T-helper 2 cell (primary cell): Measurements from ENCODE around the gene WDR77.

Experiments
- DNase-seq, 5 experiments: peaks; one replicate each; pipeline versions ENCODE4 v3.0.0 to v3.0.0-alpha.2; 2012 to 2022
- total RNA-seq, 2 donors: gene quantifications; one replicate each; lab custom pipeline; 2026; lab: John Stamatoyannopoulos, UW

Gene WDR77
- 18.7 to 20.9 reads per million in 2 donors for total RNA-seq

DNA sequence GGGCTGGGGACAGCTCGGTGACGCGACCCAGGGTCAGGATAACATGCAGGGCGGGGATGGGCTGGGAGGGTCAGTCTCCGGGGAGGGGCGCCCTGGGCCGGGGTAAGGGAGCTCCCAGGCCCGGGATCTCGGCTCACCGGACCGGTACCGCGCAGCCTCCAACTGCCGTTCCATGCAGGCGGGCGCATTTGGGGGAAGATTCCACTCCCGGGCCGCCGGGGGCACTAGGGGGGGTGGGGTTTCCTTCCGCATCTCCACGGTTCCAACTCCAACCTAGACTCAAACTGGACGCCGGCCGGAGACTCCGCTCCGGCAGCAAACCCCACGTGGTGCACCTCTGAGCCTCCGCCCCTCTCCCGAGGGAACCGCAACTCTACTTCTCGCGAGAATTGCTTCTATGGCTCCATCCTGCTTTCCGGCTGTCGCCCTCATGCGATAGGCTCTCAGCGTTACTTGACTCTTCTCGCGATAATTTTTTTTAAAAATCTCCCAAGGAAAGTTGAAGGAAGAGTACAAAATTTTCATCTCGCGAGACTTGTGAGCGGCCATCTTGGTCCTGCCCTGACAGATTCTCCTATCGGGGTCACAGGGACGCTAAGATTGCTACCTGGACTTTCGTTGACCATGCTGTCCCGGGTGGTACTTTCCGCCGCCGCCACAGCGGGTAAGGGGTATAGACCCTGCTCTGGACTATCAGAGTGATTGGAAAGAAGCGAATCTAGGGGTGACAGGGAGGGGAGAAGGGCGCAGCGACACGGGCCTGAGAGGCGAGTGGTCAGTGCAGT, at the start of gene WDR77, which contains the start of gene ATP5PB:
TSS of gene WDR77 (minus strand) at position 339 of the 785 bp plus-strand sequence. CDS start at position 252, 87 bp downstream.
TSS of gene ATP5PB (plus strand) at position 547 of the 785 bp plus-strand sequence. CDS start at position 625, 78 bp downstream.
- peak; percentile 62 to 99 (median 86) for DNase-seq

DNA sequence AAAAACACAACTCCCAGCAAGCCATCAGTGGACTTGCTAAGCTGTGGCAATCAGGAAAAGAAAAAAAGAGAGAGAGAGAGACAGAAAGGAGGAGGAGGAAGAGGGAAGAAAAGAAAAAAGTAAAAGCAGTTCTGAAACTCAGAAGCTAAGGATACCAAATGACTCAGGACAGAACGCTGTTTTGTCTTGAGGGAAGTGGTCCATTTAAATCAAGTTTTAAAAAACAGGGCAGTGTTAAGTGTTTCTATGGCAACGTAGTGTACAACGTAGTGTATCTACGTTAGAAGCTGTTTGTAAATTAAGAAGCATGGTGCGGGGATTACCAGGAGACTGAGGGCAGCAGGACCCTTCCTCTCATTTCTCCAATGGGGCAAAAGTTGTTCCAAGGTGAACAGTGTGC, 48.5 kb upstream of the WDR77 start:
- peak in 1 of 5 experiments; percentile 30 for DNase-seq

GRCh38 chr1:111496398-111496797, 47.3 kb upstream of the WDR77 start:
- DNase-seq, result peak in 1 of 5 experiments; percentile 70

DNA sequence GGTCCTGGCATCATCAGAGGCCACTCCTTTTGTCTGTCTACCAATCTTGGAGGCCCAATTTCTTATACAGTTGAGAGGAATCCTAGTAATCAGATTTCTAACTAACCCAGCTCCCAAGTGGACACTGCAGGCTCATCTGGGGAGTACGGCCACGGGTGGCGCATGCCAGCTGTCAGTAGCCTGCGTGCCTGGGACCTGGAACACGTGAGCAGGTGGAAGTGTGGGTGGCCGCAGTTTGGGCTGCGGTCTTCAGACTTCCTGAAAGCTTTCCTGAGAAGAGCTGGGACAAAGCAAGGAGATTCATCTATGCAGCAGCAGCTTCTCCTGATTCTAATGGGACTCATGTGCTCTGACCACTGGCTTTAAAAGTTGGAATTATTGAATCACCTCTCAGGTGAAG, 42.0 kb upstream of the WDR77 start:
- DNase-seq, result no peak

DNA sequence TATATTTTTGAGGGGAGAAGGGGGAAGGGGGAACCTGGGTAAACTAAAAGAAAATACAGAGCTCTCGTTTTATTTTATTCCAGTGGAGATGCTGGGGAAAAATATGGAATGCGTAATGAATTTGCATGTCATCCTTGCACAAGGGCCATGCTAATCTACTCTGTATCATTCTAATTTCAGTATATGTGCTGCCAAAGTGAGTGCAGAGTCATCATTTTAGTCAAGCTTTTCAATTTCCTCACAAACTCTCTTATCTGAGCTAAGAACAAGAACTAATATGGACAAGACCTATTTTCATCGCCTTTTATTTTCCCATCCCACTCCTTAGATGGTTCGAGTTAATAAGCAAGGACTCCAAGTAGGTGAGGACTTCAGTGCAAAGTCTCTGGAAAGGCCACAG, 41.2 kb upstream of the WDR77 start:
- DNase-seq, result no peak

DNA sequence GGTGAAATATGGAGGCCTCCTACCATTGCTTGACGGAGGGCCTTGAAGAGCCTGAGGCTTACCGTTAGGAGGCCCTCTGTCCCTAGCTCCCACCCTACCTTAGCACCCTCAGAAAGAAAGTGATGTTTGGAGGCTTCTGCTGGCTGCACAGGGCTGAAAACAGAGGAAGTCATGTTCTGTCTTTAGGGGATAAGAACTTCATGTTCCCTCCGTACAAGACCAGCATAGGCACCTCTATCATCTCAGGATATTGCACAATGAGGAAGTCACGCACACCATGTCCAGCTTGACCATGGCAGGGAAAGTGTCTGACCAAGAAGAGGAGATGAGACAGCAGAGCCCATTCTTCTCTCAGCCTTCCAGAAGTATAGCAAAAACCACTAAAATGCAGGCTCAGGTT, 40.5 kb upstream of the WDR77 start:
- no peak for DNase-seq

DNA sequence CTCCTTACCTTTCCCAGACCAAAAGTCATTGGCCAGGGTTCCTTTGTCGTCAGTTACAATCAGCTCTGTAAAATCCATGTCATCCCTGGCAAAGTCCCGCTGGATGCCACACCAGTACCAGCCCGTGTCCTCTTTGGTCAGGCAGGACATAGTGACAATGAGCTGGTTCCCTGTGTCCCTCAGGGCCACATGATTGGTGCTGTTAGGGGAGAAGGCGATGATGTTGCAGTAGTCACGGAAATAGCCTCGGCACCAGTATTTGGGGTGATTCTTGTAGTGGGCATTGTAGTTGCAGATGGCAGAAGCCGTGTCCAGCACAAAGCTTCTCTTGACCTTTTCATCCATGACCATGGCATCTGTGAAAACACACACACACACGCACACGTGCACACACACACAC, 39.6 kb upstream of the WDR77 start:
- DNase-seq, result no peak

- DNase-seq, result no peak
These were observed 38.1 kb upstream of the WDR77 start for GRCh38 chr1:111487133-111487532.

DNA sequence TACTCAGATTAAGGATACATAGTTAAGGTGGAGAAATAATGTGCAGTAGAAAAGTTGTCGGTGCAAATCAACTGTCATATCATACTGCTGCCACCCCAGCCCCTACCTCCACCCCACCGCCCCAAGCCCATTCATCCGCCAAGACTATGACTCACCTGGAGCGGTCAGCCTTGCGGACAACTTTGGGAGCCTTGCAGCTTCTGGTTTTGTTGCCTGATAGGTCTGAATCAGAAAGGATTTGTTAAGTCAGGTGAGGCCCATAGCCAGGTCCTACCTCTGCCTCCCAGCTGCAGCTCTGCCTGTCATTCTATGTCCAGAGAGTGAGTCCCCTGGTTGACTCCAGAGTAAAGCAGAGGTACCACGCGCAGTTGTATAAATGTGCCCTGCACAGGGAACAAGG, 37.4 kb upstream of the WDR77 start:
- no peak for DNase-seq

DNA sequence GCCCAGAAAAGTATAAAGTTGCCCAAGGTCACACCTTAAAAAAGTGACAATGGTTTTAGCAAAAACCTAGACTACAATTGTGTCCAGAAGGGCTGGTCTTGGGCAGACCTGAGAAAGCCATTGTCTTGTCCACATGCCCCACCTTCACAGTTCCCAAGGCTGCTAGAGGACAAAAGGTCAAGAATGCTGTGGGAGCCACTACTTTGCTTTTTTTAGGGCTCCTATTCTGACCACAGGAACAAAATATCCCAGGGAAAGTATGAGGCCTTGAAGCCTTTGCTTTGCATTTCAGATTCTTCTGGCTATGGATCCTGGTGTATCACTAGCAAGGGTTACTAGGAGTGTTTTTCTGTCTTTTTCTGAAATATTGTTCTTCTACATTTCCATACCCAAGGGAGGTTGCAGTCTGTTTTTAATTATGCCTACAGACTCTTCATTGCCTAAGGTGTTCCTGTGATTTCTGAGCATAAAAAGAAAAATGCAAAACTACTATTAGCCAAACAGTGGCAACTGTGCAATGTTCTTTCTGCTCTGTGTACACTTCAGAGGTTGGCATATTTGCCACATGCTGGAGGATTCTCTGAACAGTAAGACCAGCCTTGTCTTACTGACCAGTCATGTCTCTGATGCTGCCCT, 35.5 kb upstream of the WDR77 start:
- no peak for DNase-seq

DNA sequence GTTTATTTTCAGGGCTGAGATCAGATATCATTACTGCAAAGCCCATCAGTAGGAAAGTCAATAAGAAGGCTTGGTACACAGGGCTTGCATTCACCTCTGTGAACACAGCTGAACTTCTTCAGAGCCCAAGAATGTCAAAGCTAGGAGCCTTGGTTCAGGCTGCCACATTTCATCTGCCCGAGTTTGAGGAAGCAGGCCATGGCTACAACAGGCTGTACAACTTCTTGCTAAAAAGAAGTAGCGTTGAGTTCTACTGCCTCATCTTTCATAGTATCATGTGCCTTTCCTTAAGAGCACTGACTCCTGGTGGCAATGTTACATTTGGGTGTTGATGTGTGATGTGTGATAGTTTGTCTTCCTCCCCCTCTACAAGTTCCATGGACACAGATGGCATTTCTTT, 34.8 kb upstream of the WDR77 start:
- DNase-seq, result no peak

GRCh38 chr1:111483166-111483565, 34.1 kb upstream of the WDR77 start:
- DNase-seq, result no peak

GRCh38 chr1:111481387-111482221, 32.5 kb upstream of the WDR77 start:
- peak in 4 of 5 experiments; percentile 24 to 75 (median 40) for DNase-seq

- no peak for DNase-seq
These were observed 31.6 kb upstream of the WDR77 start for GRCh38 chr1:111480674-111481073.

GRCh38 chr1:111476761-111477309, 27.8 kb upstream of the WDR77 start:
- DNase-seq, result peak in 3 of 5 experiments; percentile 29 to 94 (median 48)

DNA sequence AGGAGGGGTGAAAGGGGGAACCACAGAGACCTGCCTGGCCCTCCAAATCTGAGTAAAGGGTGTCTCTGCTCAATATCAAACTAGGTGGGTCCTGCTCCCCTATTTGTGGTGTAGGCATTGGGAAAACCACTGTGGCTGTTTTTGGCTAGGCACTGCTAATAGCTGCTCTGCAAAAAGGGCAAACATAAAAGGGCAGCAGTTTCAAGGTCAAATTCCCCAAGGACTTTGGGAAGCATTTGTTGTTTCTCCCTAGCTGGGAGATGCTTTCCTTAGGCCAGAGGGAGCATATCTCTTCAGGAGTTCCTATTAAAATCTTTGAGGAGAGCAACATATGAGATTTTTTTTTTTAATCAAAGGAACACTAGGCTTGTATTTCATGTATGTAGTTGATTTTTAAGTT, 27.2 kb upstream of the WDR77 start:
- DNase-seq, result no peak

DNA sequence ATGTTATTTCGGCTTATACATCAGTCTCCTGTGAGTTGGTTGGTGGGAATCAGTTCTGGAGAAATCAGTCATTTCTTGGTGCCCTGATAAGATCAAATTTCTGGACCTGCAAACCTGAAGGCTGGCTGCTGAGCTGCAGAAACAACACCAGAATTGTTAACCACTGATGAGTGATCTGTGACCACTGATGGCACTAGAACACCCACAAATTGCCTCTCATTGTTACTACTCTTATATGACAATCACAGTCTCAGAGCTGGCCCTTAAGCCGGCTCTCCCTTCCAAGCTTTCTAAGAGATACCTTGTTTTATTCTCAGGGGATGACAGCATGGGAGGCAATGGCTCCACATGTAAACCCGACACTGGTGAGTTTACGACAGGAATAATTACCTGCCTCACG, 26.6 kb upstream of the WDR77 start:
- DNase-seq, result peak in 2 of 5 experiments; percentile 13 to 98

DNA sequence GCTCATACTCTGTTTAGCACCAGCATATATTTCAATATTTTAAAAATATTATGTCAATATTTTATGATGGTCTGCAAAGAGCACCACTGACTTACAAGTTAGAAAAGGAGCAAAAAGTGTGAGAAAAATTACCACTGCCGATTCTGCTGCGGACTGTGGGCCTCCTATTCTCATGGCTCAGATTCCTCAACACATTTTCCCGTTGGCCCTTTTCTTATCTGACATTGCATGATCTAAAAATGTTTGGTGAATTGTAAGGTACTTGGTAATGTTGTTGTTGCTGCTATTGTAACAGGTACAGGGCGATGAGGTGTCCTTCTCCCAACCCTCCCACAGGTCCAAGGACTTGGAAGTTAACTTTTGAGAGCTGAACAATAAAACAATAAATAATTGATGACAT, 25.5 kb upstream of the WDR77 start:
- peak in 1 of 5 experiments; percentile 42 for DNase-seq

- no peak for DNase-seq
These were observed 25.1 kb upstream of the WDR77 start for GRCh38 chr1:111474106-111474505.

- no peak for DNase-seq
These were observed 22.5 kb upstream of the WDR77 start for GRCh38 chr1:111471538-111471937.

- DNase-seq, result peak; percentile 25 to 98 (median 72)
These were observed 22.0 kb upstream of the WDR77 start for GRCh38 chr1:111471012-111471411.

- peak in 1 of 5 experiments; percentile 70 for DNase-seq
These were observed 21.5 kb upstream of the WDR77 start for GRCh38 chr1:111470596-111470995.

GRCh38 chr1:111469539-111469938, 20.5 kb upstream of the WDR77 start:
- DNase-seq, result peak in 1 of 5 experiments; percentile 59
